Left forelimb (tissue), 1 donor: Measurements from ENCODE around the gene TWF2.

Experiments used
- DNase-seq: peaks from one replicate; pipeline ENCODE4 v3.0.0-alpha.2; 2018; ENCODE audit warnings: low spot score

TWF2 gene

GRCh38 chr3:52257911-52258310, 19.0 kb upstream of the TWF2 start:
- DNase-seq: no peak

DNA sequence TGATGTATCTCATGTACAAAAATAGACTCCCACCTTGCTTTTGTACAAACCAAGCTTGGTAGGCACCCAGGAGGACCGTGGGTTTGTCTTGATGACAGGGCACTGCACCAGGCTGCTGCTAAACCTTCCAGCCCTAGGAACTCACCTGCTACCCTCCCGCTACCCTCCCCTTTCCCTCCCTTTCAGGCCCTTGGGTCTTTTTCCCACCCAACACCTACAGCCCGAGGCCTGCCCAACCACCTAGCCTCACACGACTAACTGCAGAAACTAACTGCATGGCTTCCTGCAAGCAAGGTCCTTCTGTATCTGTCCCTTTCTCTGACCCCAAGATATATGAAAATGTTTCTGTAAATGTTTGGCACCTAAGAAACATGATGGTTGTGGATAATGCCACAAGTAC, 17.7 kb upstream of the TWF2 start:
- no peak for DNase-seq

DNA sequence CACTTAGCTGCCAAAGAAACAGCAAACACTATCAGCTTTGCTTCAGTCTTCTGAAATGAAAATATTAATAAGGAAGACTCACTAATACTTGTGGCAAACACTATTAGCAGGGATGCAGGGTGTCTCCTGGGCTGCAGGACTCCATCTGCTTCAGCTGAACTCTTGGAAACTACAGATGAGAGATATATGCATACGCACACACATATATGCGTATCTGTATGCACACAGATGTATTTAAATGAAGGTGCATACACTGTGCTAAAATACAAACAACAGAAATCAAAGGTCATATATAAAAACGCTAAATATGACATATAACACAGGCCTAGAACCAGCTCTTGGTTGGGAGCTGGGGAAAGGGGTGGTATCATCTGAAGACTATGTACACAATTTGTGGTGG, 17.2 kb upstream of the TWF2 start:
- no peak for DNase-seq

- no peak for DNase-seq
Measured at GRCh38 chr3:52254608-52255007, 15.7 kb upstream of the TWF2 start.

GRCh38 chr3:52253314-52254304, 14.7 kb upstream of the TWF2 start:
- DNase-seq: no peak

- no peak for DNase-seq
Measured at GRCh38 chr3:52250122-52250521, 11.2 kb upstream of the TWF2 start.

GRCh38 chr3:52249683-52250082, 10.7 kb upstream of the TWF2 start:
- DNase-seq: no peak

DNA sequence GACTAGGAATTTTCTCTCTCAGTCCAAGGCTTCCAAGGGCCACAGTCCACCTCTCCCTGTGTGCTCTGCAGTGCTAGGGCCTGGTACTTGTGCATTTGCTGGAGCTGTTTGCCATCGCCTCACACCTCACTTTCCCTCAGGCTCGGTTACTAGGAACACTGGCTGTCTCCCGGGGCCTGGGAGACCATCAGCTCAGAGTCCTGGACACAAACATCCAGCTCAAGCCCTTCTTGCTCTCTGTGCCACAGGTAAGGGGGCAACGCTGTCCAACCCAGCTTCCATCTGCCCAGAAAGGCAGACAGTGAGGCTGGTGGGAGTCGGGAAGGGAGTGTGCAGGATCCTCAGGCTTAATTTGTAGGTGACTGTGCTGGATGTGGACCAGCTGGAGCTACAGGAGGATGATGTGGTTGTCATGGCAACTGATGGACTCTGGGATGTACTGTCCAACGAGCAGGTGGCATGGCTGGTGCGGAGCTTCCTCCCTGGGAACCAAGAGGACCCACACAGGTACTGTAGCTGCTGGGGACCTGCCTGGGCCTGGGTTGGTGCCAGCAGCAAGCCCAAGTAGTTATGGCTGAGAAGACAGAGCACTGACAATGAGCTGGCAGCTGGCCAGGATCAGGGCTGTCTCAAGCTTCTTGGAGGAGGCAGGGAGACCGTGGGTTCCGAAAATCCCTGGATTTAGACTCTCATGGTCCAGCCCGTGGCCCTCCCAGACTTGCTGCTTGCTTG, 10.0 kb upstream of the TWF2 start:
- DNase-seq: no peak

GRCh38 chr3:52248165-52248541, 9.2 kb upstream of the TWF2 start:
- no peak for DNase-seq

DNA sequence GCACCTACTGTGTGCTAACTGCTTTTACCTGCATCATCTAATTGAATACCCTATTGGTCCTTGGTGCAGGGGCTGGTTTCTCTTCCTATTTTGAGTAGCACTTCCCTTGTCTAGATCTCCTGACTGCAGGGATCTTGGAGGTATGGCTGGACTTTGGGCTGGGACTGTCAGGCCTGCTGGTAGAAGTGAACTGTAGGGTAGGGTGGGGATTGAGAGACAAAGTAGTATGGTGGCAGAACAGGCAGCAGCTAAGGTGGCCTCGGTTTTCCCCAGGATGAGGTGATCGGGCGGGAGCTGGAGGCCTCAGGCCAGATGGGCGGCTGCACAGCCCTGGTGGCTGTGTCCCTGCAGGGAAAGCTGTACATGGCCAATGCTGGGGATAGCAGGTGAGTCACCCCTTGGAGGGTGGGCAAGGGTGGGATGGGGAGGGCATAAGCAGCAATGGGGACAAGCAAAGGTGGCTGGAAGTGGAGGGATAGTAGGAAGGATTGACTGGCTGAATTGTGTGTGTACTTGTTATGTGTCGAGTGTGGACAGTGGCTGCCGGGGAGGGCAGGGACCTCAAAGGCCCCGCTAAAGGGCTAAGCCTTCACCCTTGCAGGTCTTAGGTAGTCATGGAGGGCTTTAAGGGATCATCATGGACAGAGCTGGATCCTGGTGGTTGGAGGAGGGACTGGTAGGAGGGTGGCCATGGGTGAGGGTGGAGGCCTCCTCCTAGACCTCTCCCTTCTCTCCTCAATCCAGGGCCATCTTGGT, 8.6 kb upstream of the TWF2 start:
- DNase-seq: no peak

DNA sequence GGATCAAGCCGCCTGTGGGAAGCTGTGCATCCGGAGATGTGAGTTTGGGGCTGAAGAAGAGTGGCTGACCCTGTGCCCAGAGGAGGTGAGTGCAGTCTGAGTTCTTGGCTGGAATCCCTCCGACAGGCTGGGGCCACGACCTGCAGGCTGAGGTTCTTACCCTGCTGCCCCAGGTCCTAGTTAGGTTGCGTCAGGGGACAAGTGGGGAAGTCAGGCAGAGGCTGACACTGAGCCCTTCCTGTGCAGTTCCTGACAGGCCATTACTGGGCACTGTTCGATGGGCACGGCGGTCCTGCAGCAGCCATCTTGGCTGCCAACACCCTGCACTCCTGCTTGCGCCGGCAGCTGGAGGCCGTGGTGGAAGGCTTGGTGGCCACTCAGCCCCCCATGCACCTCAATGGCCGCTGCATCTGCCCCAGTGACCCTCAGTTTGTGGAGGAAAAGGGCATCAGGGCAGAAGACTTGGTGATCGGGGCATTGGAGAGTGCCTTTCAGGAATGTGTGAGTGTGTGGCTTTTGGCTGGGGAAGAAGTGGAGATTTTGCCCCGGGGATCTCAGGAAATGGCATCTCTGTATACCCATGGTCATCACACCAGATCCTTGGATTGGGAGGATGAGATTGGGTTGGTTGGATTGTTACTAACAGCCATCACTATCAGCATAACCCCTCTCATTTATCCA, 7.9 kb upstream of the TWF2 start:
- no peak for DNase-seq

DNA sequence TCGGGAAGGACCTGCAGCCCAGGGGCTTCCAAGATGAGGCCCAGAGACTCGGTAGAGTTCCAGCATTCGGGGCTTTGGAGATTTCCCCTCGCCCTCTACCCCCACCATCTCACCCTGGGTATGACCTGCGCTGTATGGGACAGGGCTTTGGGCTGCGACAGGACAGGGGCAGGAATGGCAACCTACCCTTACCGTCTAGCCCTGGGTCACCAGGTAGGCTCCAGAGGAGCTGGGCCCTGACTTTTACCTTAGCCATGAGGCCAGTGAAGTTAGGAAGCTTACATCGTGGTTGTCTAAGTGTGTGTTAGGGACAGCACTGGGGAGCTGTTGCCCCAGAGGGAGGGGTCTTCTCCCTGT, 7.3 kb upstream of the TWF2 start:
- no peak for DNase-seq

- no peak for DNase-seq
Measured at GRCh38 chr3:52245322-52246263, 6.6 kb upstream of the TWF2 start, which contains the start of gene PPM1M. TSS of gene PPM1M (plus strand) at chr3:52245759. CDS start at chr3:52245825, 66 bp downstream.

DNA sequence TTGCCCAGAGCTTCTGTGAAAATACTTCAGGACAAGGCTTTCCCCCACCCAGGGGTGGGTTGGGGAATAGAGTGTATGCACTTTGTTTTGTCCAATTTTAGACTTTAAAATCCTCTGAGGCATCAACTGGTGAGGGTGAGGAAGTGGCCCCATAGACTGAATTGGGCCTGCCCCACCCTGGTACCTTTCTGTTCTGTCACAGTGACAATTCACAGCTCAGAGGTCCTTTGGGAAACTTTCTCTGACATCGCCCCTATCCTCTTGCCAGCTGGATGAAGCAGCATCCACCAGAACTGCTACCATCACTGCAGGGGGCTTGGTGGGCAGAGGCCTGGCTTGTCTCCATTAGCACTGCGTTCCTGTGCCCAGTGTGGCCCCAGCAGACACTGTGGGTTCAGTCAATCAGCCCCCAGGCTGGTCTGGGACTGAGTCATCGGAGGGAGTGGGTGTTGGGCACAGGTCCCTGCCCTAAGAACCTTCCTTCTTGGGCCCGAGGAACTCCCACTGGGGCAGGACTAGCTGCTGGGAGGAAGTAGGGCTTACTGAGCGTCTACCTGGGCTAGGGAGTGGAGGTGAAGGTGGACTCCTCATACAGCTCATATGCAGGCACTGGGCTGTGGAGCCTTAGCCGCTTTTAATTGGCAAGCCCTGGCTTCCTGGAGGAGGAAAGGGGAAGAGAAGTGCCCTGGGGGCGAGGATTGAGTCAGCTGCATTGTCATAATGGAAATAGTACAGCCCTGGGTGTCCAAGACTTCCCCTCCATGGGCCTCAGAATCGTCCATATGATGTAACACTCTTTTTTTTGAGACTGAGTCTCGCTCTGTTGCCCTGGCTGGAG, 5.1 kb upstream of the TWF2 start:
- peak; percentile 59 for DNase-seq

GRCh38 chr3:52242039-52242438, 3.1 kb upstream of the TWF2 start:
- DNase-seq: no peak

DNA sequence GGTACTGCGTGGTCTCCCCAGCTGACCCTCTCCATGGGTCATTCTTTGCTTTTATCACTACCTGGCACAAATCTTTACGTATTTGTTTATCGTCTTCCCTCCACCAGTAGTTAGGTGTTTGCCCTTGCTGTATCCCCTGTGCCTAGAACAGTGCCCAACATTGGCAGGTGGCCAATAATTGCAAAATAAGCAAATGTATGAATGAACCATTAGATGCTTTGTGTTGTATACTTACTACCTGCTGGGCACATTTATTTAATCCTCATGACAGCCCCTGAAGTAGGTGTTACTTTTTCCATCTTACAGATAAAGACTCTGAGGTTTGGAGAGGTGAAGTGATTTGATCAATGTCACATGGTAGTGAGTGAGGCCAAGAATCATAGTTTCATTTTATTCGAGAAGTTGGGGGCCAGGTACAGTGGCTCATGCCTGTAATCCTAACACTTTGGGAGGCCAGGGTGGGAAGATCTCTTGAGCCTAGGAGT, 2.0 kb upstream of the TWF2 start:
- DNase-seq: no peak

- DNase-seq: peak; percentile 38
Measured at GRCh38 chr3:52240059-52240885, 1.3 kb upstream of the TWF2 start.

- DNase-seq: no peak
Measured at GRCh38 chr3:52238193-52238760, 681 bp downstream of the TWF2 start.
